HG03342 (cell line): ENCODE data around the gene APPL2.

ENCODE experiments used
- ATAC-seq: cut with Tn5 transposase; IDR thresholded peaks from one replicate; pipeline ENCODE4 v1.9.1; 2021; ENCODE audit warnings: mild to moderate bottlenecking, moderate library complexity; ENCODE audit not compliant: unreplicated experiment

APPL2 gene

DNA sequence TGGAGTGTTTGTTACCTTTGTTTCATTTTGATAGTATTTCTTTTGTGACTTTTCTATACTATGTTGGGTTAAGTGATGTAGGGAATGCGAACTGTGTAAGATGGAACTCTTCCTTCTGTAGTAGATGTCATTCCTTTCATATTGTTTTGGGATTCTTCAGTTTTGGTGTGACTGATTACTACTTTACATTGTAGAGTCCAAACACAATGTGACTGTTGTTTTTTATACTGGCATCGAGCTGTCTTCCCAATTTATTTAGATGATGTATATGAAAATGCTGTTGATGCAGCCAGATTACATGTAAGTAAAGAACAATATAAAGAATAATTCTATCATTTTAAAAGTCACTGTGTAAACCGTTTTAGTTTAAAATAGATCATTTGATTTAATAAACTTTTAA, 93.7 kb downstream of the APPL2 start:
- no peak for ATAC-seq

DNA sequence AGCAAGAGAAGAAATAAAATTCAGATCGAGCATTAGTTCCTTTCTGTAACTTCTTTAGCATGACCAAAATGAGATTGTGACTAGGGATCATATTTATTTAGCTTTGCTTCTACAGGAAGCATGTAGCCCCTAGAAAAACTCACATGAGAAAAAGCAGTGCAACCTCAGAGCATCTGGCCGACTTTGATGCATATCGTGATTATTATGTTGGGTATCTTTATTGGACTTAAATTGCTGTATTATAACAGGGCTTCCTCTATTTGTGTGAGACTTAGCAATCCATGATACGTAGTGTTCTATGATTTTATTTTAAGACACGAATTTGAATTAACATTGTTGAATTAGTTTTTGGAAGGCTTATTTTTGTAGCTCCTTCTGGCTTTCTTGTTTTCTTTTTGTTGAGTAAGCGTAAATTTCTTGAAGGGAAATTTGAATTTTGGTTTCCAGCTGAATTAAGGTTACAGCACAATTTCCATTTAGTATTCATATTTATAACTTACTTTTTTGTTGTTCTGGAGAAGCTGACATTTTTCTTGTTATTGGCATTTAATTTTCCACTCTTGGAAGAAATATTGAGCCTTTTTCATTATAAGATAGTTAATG, 94.6 kb downstream of the APPL2 start:
- no peak for ATAC-seq

DNA sequence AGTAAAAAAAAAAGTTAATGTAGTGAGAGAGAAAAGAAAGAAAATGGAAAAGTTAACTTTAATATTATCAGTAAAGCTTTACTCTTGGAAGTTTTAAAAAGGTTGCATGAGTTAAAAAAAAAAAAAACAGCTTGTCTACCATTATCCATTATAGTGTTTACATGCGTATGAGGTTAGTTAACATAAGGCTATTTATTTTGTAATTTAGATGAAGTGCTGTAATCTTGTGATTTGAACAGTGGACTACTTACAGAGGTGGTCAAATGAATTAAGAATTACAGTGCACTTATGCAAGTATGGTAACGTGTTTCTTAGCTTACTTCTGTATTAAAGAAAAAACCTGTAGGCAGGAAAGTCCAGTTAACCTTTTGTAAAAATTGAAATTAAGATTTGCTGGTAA, 97.7 kb downstream of the APPL2 start:
- no peak for ATAC-seq
